ENCODE measurements around the gene GUSB. TPM values are rescaled to one million over a fixed set of nuclear protein-coding genes. Genes with fewer than 3 reads are reported as not detected.

The GUSB gene
- total and polyA plus RNA-seq, 2 donors (not counting 3 experiments of a cell fraction or from before 2014, with no cell fraction given) = 55.7 to 107 TPM

DNA sequence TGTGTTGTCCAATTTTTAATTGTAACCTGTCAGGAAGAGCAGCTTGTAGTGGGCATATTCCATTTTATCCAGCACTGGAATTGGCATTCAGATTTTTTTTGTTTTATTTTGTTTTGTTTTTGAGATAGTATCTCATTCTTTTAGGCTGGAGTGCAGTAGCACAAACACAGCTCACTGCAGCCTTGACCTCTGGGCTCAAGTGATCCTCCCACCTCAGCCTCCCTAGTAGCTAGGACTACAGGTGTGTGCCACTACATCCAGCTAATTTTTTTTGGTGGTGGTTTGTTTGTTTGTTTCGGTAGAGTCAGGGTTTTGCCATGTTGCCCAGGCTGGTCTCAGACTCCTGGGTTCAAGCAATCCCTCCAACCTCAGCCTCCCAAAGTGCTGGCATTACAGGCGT lies 44.7 kb downstream of the GUSB start:
- Histone ChIP-seq H3K36me3 (ENCODE audit: control insufficient read depth in 2 of 2, extremely low read depth in 1 of 2, insufficient read depth in 2 of 2, low read length in 2 of 2) (peaks cover 0 to 2% of the 10 kb centered on the region in 2 experiments), H3K27me3 (ENCODE audit: control insufficient read depth in 2 of 2, insufficient read depth in 2 of 2, low read length in 2 of 2) (no peaks in the 10 kb centered on the region), H3K4me1 (ENCODE audit: control insufficient read depth, extremely low read depth, insufficient read depth, low read length) (no peaks in the 10 kb centered on the region), H3K9ac (replicated peaks; ENCODE audit: extremely low read depth, insufficient read depth, low read length) (no peak overlapping the region), H3K9me3 (replicated peaks; ENCODE audit: control insufficient read depth, insufficient read depth, low read length) (no peaks in the 10 kb centered on the region), H3K9me1 (replicated peaks; ENCODE audit: control insufficient read depth, extremely low read depth, insufficient read depth, low read length) (no peaks in the 10 kb centered on the region), H3K4me2 (ENCODE audit: insufficient read depth, low read length) (no peak overlapping the region), H3K27ac (ENCODE audit: insufficient read depth, low read depth, low read length) (no peak overlapping the region), H2AFZ (ENCODE audit: low read depth, low read length) (no peak overlapping the region), H3K4me3 (replicated peaks in 1 of 3; ENCODE audit: insufficient read depth in 1 of 3, low read depth in 1 of 3, low read length in 3 of 3) (no peak overlapping the region), H3K79me2 (ENCODE audit: control insufficient read depth, insufficient read depth, low read length) (peaks cover 30% of the 10 kb centered on the region), H4K20me1 (replicated peaks; ENCODE audit: control insufficient read depth, extremely low read depth, insufficient read depth, low read length) (peaks cover 2% of the 10 kb centered on the region)
- FAIRE-seq (no peak), DNase-seq (ENCODE audit: low read depth, low spot score) (no peak)
- no peak for TF ChIP-seq FOS (IDR thresholded peaks at IDR 0.05; ENCODE audit: borderline replicate concordance, insufficient read depth, low read length)
- TF ChIP-seq MYC (IDR thresholded peaks at IDR 0.05; ENCODE audit: low read depth, low read length) = no peak
- TF ChIP-seq GATA2 (IDR thresholded peaks at IDR 0.05; ENCODE audit: insufficient read depth, insufficient read length, low read depth, low read length) = no peak
- no peak for TF ChIP-seq CTCF (IDR thresholded peaks at IDR 0.05; ENCODE audit: extremely low read depth in 1 of 2, insufficient read depth in 1 of 2, low read depth in 1 of 2, low read length in 2 of 2)
- no peak for TF ChIP-seq JUN (IDR thresholded peaks at IDR 0.05; ENCODE audit: borderline replicate concordance, insufficient read depth, insufficient read length, low read depth)
- TF ChIP-seq, protein P1, sequence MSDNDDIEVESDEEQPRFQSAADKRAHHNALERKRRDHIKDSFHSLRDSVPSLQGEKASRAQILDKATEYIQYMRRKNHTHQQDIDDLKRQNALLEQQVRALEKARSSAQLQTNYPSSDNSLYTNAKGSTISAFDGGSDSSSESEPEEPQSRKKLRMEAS (IDR thresholded peaks at IDR 0.05; ENCODE audit: insufficient read depth, insufficient read length) = no peak
- no peak for TF ChIP-seq EZH2 (IDR thresholded peaks at IDR 0.05; ENCODE audit: borderline replicate concordance, low read depth, low read length, severe bottlenecking)
- no peak for TF ChIP-seq POLR2A (IDR thresholded peaks at IDR 0.05; ENCODE audit: low read depth, low read length)
- TF ChIP-seq POLR2AphosphoS5 (IDR thresholded peaks at IDR 0.05; ENCODE audit: insufficient read depth, low read depth, low read length) = no peak
- dilution Hi-C loops (cut with MboI; ENCODE audit: extremely low pct_ligation_motif_present, low sequenced_read_pairs) = no loop called here
- no TSS peak for BruUV-seq (replicated peaks)
- intact Hi-C loops (cut with micrococcal nuclease) = loop anchor here (10.0 kb wide), 1 partner anchor 62 kb away; the partner anchor contains the start of gene VKORC1L1
- CTCF ChIA-PET = no interaction called here
- POLR2A ChIA-PET = no interaction called here
